Progenitor cell of endocrine pancreas (in vitro differentiated cells): ENCODE measurements around the gene FTSJ3. TPM values are rescaled to one million over a fixed set of nuclear protein-coding genes. Genes with fewer than 3 reads are reported as not detected.

ENCODE experiments used
- DNase-seq: peaks from one replicate; pipeline ENCODE4 v3.0.0; 2021; ENCODE audit warnings: low spot score; ENCODE audit not compliant: unreplicated experiment
- H3K27ac Mint-ChIP-seq: 2 replicates; pipeline ENCODE4 v1.8.0; 2021; ENCODE audit warnings: mild to moderate bottlenecking, moderate library complexity, mixed read lengths
- H3K27me3 Mint-ChIP-seq: 2 replicates; pipeline ENCODE4 v1.8.0; 2021; ENCODE audit warnings: mixed read lengths
- H3K36me3 Mint-ChIP-seq: 2 replicates; pipeline ENCODE4 v1.8.0; 2022; ENCODE audit warnings: mixed read lengths; ENCODE audit not compliant: insufficient read depth
- H3K4me1 Mint-ChIP-seq: 2 replicates; pipeline ENCODE4 v1.8.0; 2021; ENCODE audit warnings: low read depth, mixed read lengths
- H3K4me3 Mint-ChIP-seq: 2 replicates; pipeline ENCODE4 v1.8.0; 2021; ENCODE audit warnings: low read depth, mild to moderate bottlenecking, moderate library complexity, mixed read lengths
- H3K9me3 Mint-ChIP-seq: 2 replicates; pipeline ENCODE4 v1.8.0; 2021; ENCODE audit warnings: low read depth, mixed read lengths
- total RNA-seq: library from RNA; stranded (reverse); gene quantifications from 2 replicates; pipeline ENCODE4 v1.2.1, GENCODE V29; 2021
- TF ChIP-seq, protein P1 (sequence below): fragments of 200-600 bp; sonication (generic); IDR thresholded peaks from one replicate; pipeline ENCODE4 v1.5.0; 2021; ENCODE audit warnings: antibody characterized with exemption, mild to moderate bottlenecking; ENCODE audit not compliant: unreplicated experiment

The FTSJ3 gene
- total RNA-seq, 1 donor from 2014 or later = 49.0 TPM

- TF ChIP-seq, protein P1, sequence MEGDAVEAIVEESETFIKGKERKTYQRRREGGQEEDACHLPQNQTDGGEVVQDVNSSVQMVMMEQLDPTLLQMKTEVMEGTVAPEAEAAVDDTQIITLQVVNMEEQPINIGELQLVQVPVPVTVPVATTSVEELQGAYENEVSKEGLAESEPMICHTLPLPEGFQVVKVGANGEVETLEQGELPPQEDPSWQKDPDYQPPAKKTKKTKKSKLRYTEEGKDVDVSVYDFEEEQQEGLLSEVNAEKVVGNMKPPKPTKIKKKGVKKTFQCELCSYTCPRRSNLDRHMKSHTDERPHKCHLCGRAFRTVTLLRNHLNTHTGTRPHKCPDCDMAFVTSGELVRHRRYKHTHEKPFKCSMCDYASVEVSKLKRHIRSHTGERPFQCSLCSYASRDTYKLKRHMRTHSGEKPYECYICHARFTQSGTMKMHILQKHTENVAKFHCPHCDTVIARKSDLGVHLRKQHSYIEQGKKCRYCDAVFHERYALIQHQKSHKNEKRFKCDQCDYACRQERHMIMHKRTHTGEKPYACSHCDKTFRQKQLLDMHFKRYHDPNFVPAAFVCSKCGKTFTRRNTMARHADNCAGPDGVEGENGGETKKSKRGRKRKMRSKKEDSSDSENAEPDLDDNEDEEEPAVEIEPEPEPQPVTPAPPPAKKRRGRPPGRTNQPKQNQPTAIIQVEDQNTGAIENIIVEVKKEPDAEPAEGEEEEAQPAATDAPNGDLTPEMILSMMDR = no peak
- Mint-ChIP-seq H3K27ac (peak overlapping the region; percentile 73), H3K27me3 (no peaks in the 10 kb centered on the region), H3K4me3 (no peak overlapping the region), H3K4me1 (peaks cover 10% of the 10 kb centered on the region), H3K9me3 (no peaks in the 10 kb centered on the region), H3K36me3 (peaks cover 42% of the 10 kb centered on the region)
- DNase-seq = no peak
Measured at GRCh38 chr17:63820963-63821561, 6.4 kb downstream of the FTSJ3 start.

- TF ChIP-seq, protein P1 = no peak
- Mint-ChIP-seq H3K27ac (peak overlapping the region; percentile 94), H3K4me3 (no peak overlapping the region), H3K9me3 (no peaks in the 10 kb centered on the region), H3K36me3 (peaks cover 39% of the 10 kb centered on the region), H3K27me3 (no peaks in the 10 kb centered on the region), H3K4me1 (peaks cover 7% of the 10 kb centered on the region)
- DNase-seq = no peak
Measured at GRCh38 chr17:63819585-63820537, 7.6 kb downstream of the FTSJ3 start.

GRCh38 chr17:63819131-63819530, 8.3 kb downstream of the FTSJ3 start:
- DNase-seq = no peak
- H3K27ac Mint-ChIP-seq = peak overlapping the region; percentile 94
- H3K4me1 Mint-ChIP-seq = peaks cover 7% of the 10 kb centered on the region
- H3K27me3 Mint-ChIP-seq = no peaks in the 10 kb centered on the region
- H3K4me3 Mint-ChIP-seq = no peak overlapping the region
- TF ChIP-seq, protein P1 = no peak
- no peaks in the 10 kb centered on the region for H3K9me3 Mint-ChIP-seq
- peaks cover 34% of the 10 kb centered on the region for H3K36me3 Mint-ChIP-seq

- no peak overlapping the region for H3K4me3 Mint-ChIP-seq
- H3K27ac Mint-ChIP-seq = peak overlapping the region; percentile 48
- H3K36me3 Mint-ChIP-seq = peaks cover 29% of the 10 kb centered on the region
- peaks cover 7% of the 10 kb centered on the region for H3K4me1 Mint-ChIP-seq
- no peaks in the 10 kb centered on the region for H3K9me3 Mint-ChIP-seq
- H3K27me3 Mint-ChIP-seq = no peaks in the 10 kb centered on the region
- DNase-seq = no peak
- TF ChIP-seq, protein P1 = no peak
Measured at GRCh38 chr17:63817736-63818385, 9.6 kb downstream of the FTSJ3 start.

- TF ChIP-seq, protein P1 = no peak
- Mint-ChIP-seq H3K9me3 (no peaks in the 10 kb centered on the region), H3K4me1 (peaks cover 7% of the 10 kb centered on the region), H3K36me3 (peaks cover 22% of the 10 kb centered on the region), H3K4me3 (no peak overlapping the region), H3K27ac (no peak overlapping the region), H3K27me3 (no peaks in the 10 kb centered on the region)
- no peak for DNase-seq
Measured at GRCh38 chr17:63816669-63817068, 10.8 kb downstream of the FTSJ3 start.
